ENCODE results near the gene SLC25A29. TPM values are rescaled to one million over a fixed set of nuclear protein-coding genes. Genes with fewer than 3 reads are reported as not detected.

Gene SLC25A29
- total and polyA plus RNA-seq, 2 of the 4 experiments (the other 2 are of a cell fraction): 6.5 to 37.7 TPM

GRCh38 chr14:100348253-100348729 is 42.0 kb upstream of the SLC25A29 start:
- ChIA-PET POLR2A (ENCODE audit: unreplicated experiment) (no interaction called here), CTCF (no interaction called here)
- Histone ChIP-seq H3K9me3 (ENCODE audit: control insufficient read depth, insufficient read depth, low read length) (no peaks in the 10 kb centered on the region), H2BK120ac (ENCODE audit: low read depth, low read length) (no peak overlapping the region), H4K91ac (ENCODE audit: insufficient read depth, low read depth, low read length) (no peak overlapping the region), H2AK9ac (replicated peaks; ENCODE audit: low read depth, low read length, poor library complexity) (no peak overlapping the region), H4K5ac (ENCODE audit: low read depth, low read length) (no peak overlapping the region), H2BK15ac (ENCODE audit: low read depth, low read length) (no peak overlapping the region), H2BK20ac (ENCODE audit: low read depth, low read length) (no peak overlapping the region), H3K4me3 (ENCODE audit: insufficient read depth, low read depth, low read length) (no peak overlapping the region), H3K9ac (ENCODE audit: low read depth, low read length) (no peak overlapping the region), H3K27ac (ENCODE audit: insufficient read depth, low read length) (no peak overlapping the region), H2AFZ (replicated peaks; ENCODE audit: low read length, poor library complexity) (no peak overlapping the region), H3K4ac (ENCODE audit: low read depth, low read length) (no peak overlapping the region), H3K14ac (replicated peaks; ENCODE audit: low read depth, low read length) (no peak overlapping the region), H3K36me3 (ENCODE audit: control insufficient read depth, insufficient read depth, low read length) (peaks cover 61% of the 10 kb centered on the region), H4K20me1 (ENCODE audit: insufficient read depth, low read length) (peaks cover 3% of the 10 kb centered on the region; the same call in 1 of the 2 replicates), H3K79me1 (ENCODE audit: low read depth in 1 of 2, low read length in 2 of 2) (peaks cover 0 to 37% of the 10 kb centered on the region in 2 experiments), H4K8ac (ENCODE audit: low read depth in 2 of 2, low read length in 2 of 2) (no peak overlapping the region), H3K23ac (ENCODE audit: low read depth, low read length) (no peak overlapping the region), H3K18ac (ENCODE audit: low read depth, low read length) (no peak overlapping the region), H2AK5ac (ENCODE audit: low read depth, low read length) (no peak overlapping the region), H3K4me1 (ENCODE audit: control insufficient read depth, insufficient read depth, low read length) (no peaks in the 10 kb centered on the region), H3K56ac (ENCODE audit: extremely low read depth, insufficient read depth, low read length) (no peak overlapping the region), H3K4me2 (ENCODE audit: low read depth, low read length) (no peak overlapping the region), H3K27me3 (ENCODE audit: control insufficient read depth, insufficient read depth, low read length) (no peaks in the 10 kb centered on the region), H2BK5ac (ENCODE audit: low read depth, low read length, poor library complexity, severe bottlenecking) (no peak overlapping the region), H3K9me1 (ENCODE audit: insufficient read depth, low read length) (peaks cover 14% of the 10 kb centered on the region; the same call in 1 of the 2 replicates)
- no peak for DNase-seq
- ATAC-seq (ENCODE audit: low read depth): no peak
- in situ Hi-C loops (cut with MboI; ENCODE audit: low sequenced_read_pairs): no loop called here
- intact Hi-C loops (cut with micrococcal nuclease): no loop called here
- TF ChIP-seq NFE2L2 (IDR thresholded peaks at IDR 0.05; ENCODE audit: low read depth, low read length) (no peak), BHLHE40 (IDR thresholded peaks at IDR 0.05; ENCODE audit: low read depth, low read length) (no peak), MXI1 (IDR thresholded peaks at IDR 0.05; ENCODE audit: borderline replicate concordance, low read depth, low read length) (no peak), FOS (IDR thresholded peaks at IDR 0.05; ENCODE audit: low read depth, low read length) (no peak), RFX5 (IDR thresholded peaks at IDR 0.05; ENCODE audit: low read depth, low read length) (no peak), MAFK (IDR thresholded peaks at IDR 0.05; ENCODE audit: low read depth, low read length) (no peak), CTCF (conservative IDR thresholded peaks at IDR 0.05; ENCODE audit: low read depth, low read length) (no peak), MAZ (IDR thresholded peaks at IDR 0.05; ENCODE audit: borderline replicate concordance, low read depth, low read length) (no peak), CHD1 (IDR thresholded peaks at IDR 0.05; ENCODE audit: low read depth, low read length) (no peak), USF2 (IDR thresholded peaks at IDR 0.05; ENCODE audit: low read depth, low read length) (no peak), ELK1 (IDR thresholded peaks at IDR 0.05; ENCODE audit: borderline replicate concordance, low read depth, low read length) (no peak), RAD21 (IDR thresholded peaks at IDR 0.05; ENCODE audit: low read length) (no peak), POLR2A (IDR thresholded peaks at IDR 0.05; ENCODE audit: low read depth, low read length) (no peak), SMC3 (IDR thresholded peaks at IDR 0.05; ENCODE audit: low read depth, low read length) (no peak), RCOR1 (IDR thresholded peaks at IDR 0.05; ENCODE audit: insufficient replicate concordance, low read length) (no peak), CEBPB (IDR thresholded peaks at IDR 0.05; ENCODE audit: low read depth, low read length) (no peak)
- 93% methylated on average over 9 of the region's 12 CpGs; no CpG with 5 or more reads in 1 of the 2 experiments for WGBS, 2 experiments (ENCODE audit: extremely low coverage in 2 of 2, insufficient read length in 1 of 2)
- no TSS peak for BruUV-seq (replicated peaks)
- dilution Hi-C loops (cut with HindIII; ENCODE audit: low sequenced_read_pairs, unreplicated experiment): no loop called here

Measured in IMR-90 (cell line).